K562 (cell line): ENCODE results near the gene CSTF1. TPM values are rescaled to one million over a fixed set of nuclear protein-coding genes. Genes with fewer than 3 reads are reported as not detected.

ENCODE experiments used
- ATAC-seq: fragments of 200-7000 bp; cut with Tn5 transposase; 3 replicates; pipeline ENCODE4 v1.9.1; 2020; ENCODE audit warnings: moderate library complexity
- BruUV-seq: library from RNA; stranded (reverse); fragments of 400-500 nt; replicated peaks from 2 replicates; lab custom pipeline; 2021; lab: Mats Ljungman, UMichigan
- CTCF ChIA-PET: fragments of 300-600 bp; formaldehyde crosslinking; extraction: SDS; loops from one replicate; lab custom pipeline; 2021; ENCODE audit warnings: low intra/inter-chr PET ratio; lab: Yijun Ruan, JAX
- POLR2A ChIA-PET: fragments of 300-600, 350-650 bp; sonication (Branson Sonifier 250); formaldehyde crosslinking; extraction: SDS; loops from one replicate; lab custom pipeline; 2021; ENCODE audit warnings: antibody characterized with exemption, inconsistent platforms; lab: Yijun Ruan, JAX
- DNase-seq, 4 experiments: peaks; one replicate each; pipeline versions ENCODE4 v3.0.0 to v3.0.0-alpha.2; 2011 to 2018; ENCODE audit warnings: low spot score in 3 of 4, mixed read lengths in 3 of 4; ENCODE audit errors: extremely low read depth in 1 of 4
- FAIRE-seq: peaks from 2 replicates; lab custom pipeline; 2011; peaks lifted over from hg19 to GRCh38; lab: Jason Lieb, UNC
- H2AFZ ChIP-seq: 2 replicates; pipeline ENCODE4 v1.6.0; 2011; ENCODE audit warnings: low read depth, low read length, control low read depth, inconsistent platforms
- H3K27ac ChIP-seq: fragments of 200-600 bp; 3 replicates; pipeline ENCODE4 v1.8.0; 2011; ENCODE audit warnings: low read depth, mild to moderate bottlenecking, control low read depth, inconsistent platforms, low read length, moderate library complexity, mixed read lengths; ENCODE audit errors: extremely low read depth
- H3K27me3 ChIP-seq, 2 experiments: fragments of 300-600 bp in 1 of 2; 2 replicates in 1 of 2; 3 replicates in 1 of 2; pipeline versions ENCODE4 v1.6.0 to v1.8.0; 2011; ENCODE audit warnings: inconsistent platforms in 2 of 2, low read length in 2 of 2, mild to moderate bottlenecking in 1 of 2, mixed read lengths in 1 of 2, moderate library complexity in 1 of 2; ENCODE audit not compliant: control insufficient read depth in 2 of 2, insufficient read depth in 2 of 2
- H3K36me3 ChIP-seq: fragments of 300-600 bp; 3 replicates; pipeline ENCODE4 v1.8.0; 2011; ENCODE audit warnings: mild to moderate bottlenecking, low read length, inconsistent platforms; ENCODE audit not compliant: control insufficient read depth, insufficient read depth
- H3K4me1 ChIP-seq, 2 experiments: fragments of 200-600 bp in 1 of 2; replicated peaks in 1 of 2; 2 replicates in 1 of 2; 3 replicates in 1 of 2; pipeline versions ENCODE4 v1.5.1 to v1.8.0; 2011; ENCODE audit warnings: inconsistent platforms in 2 of 2, low read length in 2 of 2, mild to moderate bottlenecking in 1 of 2, mixed read lengths in 1 of 2, moderate library complexity in 1 of 2; ENCODE audit not compliant: control insufficient read depth in 2 of 2, insufficient read depth in 2 of 2
- H3K4me2 ChIP-seq: 2 replicates; pipeline ENCODE4 v1.6.1; 2011; ENCODE audit warnings: low read length, control low read depth, inconsistent platforms, mixed read lengths; ENCODE audit not compliant: insufficient read depth
- H3K4me3 ChIP-seq: fragments of 200-600 bp; sonication (generic), shearing (Covaris generic); 2 replicates; pipeline ENCODE4 v1.5.1; 2016; ENCODE audit warnings: control low read depth, inconsistent platforms
- H3K79me2 ChIP-seq: fragments of 200-600 bp; 3 replicates; pipeline ENCODE4 v1.8.0; 2011; ENCODE audit warnings: low read length, inconsistent platforms; ENCODE audit not compliant: control insufficient read depth, insufficient read depth
- H3K9ac ChIP-seq, 2 experiments: 2 replicates each; pipeline versions ENCODE4 v1.6.0 to v1.6.1; 2011; ENCODE audit warnings: low read depth in 2 of 2, low read length in 2 of 2, control low read depth in 1 of 2, inconsistent platforms in 1 of 2, mild to moderate bottlenecking in 1 of 2, mixed read lengths in 1 of 2; ENCODE audit not compliant: insufficient read depth in 1 of 2
- H3K9me1 ChIP-seq: one replicate; pipeline ENCODE4 v1.6.0; 2011; ENCODE audit warnings: inconsistent platforms, mild to moderate bottlenecking, low read length, moderate library complexity; ENCODE audit not compliant: control insufficient read depth, insufficient read depth
- H3K9me3 ChIP-seq: replicated peaks from 2 replicates; pipeline ENCODE4 v1.5.1; 2011; ENCODE audit warnings: low read depth, low read length, inconsistent platforms; ENCODE audit not compliant: control insufficient read depth, insufficient read depth
- H4K20me1 ChIP-seq: replicated peaks from 2 replicates; pipeline ENCODE4 v1.6.1; 2011; ENCODE audit warnings: low read length, inconsistent platforms, mixed read lengths; ENCODE audit not compliant: control insufficient read depth, insufficient read depth
- ARNT ChIP-seq, 2 experiments: fragments of 450-650 bp; IDR thresholded peaks; 2 replicates each; pipeline ENCODE4 v1.6.1; 2016; ENCODE audit warnings: mild to moderate bottlenecking in 1 of 2
- NFRKB ChIP-seq: fragments of 450-650 bp; IDR thresholded peaks from 2 replicates; pipeline ENCODE4 v1.6.1; 2016; ENCODE audit warnings: low read depth
- RCOR1 ChIP-seq, 2 experiments: IDR thresholded peaks; 2 replicates each; pipeline ENCODE4 v1.6.1; 2012; ENCODE audit warnings: low read depth in 2 of 2, low read length in 2 of 2, borderline replicate concordance in 1 of 2, improper control_type of control experiment in 1 of 2
- SMARCA5 ChIP-seq: fragments of 450-650 bp; IDR thresholded peaks from 2 replicates; pipeline ENCODE4 v1.6.1; 2016
- SNRNP70 ChIP-seq: fragments of 200-400 bp; formaldehyde crosslinking; optimal IDR thresholded peaks from 2 replicates; pipeline ENCODE3; 2017; ENCODE audit warnings: low read depth, low read length
- STAT5A ChIP-seq: IDR thresholded peaks from 2 replicates; pipeline ENCODE4 v1.6.1; 2012; ENCODE audit warnings: low read length, inconsistent platforms, borderline replicate concordance
- ZNF133 ChIP-seq: fragments of 250-450 bp; sonication (Bioruptor Pico); IDR thresholded peaks from 2 replicates; pipeline ENCODE4 v1.4.0; 2020; ENCODE audit warnings: mild to moderate bottlenecking
- ZNF740 ChIP-seq, 3 experiments: fragments of 200-800 bp in 1 of 3; sonication (Bioruptor generic) in 1 of 3; sonication (generic) in 1 of 3; formaldehyde crosslinking in 1 of 3; IDR thresholded peaks; 2 replicates each; pipeline versions ENCODE4 v1.6.1 to v1.8.0; 2016 to 2022; ENCODE audit warnings: mild to moderate bottlenecking in 2 of 3, missing compliant biosample characterization in 2 of 3, missing genetic modification characterization in 2 of 3, missing genetic modification reagents in 1 of 3
- WGBS: fragments of 100-300 bp; shearing (Covaris generic); methylation state at CpG from one replicate; pipeline ENCODE4 v1.1.6; 2016; ENCODE audit warnings: low coverage, mixed read lengths; ENCODE audit not compliant: insufficient coverage; ENCODE audit errors: missing lambda C conversion rate; 5-methylcytosine and 5-hydroxymethylcytosine counted together
- in situ Hi-C: fragments of 300-500 bp; cut with MboI; formaldehyde crosslinking; loops from 4 replicates; pipeline ENCODE4 v1.15.0; 2018; ENCODE audit warnings: inconsistent platforms, mixed read lengths
- intact Hi-C: fragments of 100-400 bp; cut with micrococcal nuclease; formaldehyde crosslinking; loops from 2 replicates; pipeline ENCODE4 v1.14.2; 2022
- polyA plus RNA-seq, 8 experiments: library from polyadenylated mRNA; depleted of rRNA in 4 of 8; stranded (reverse) in 5 of 8; unstranded in 3 of 8; fragments of >200 nt; fragmentation: Nextera tagmentation in 2 of 8; fragmentation: Illumina TruSeq in 1 of 8; extraction: Ambion mirVana in 2 of 8; extraction: Trizol in 1 of 8; gene quantifications; 2 replicates each; pipeline versions ENCODE4 v1.2.1 to v1.2.3, GENCODE V29; 2011 to 2014; ENCODE audit warnings: inconsistent platforms in 1 of 8, missing spikeins in 1 of 8
- total RNA-seq, 7 experiments: library from RNA; depleted of rRNA in 6 of 7; stranded (reverse); fragments of >200 nt in 6 of 7; fragmentation: Illumina TruSeq in 2 of 7; extraction: Trizol in 2 of 7; gene quantifications; 2 replicates each; pipeline versions ENCODE4 v1.2.1 to v1.2.3, GENCODE V29; 2011 to 2021; ENCODE audit warnings: low replicate concordance in 1 of 7
- TF ChIP-seq, protein P1 (sequence below), 2 experiments: fragments of 450-650 bp; IDR thresholded peaks; 2 replicates each; pipeline ENCODE4 v1.6.1; 2016
- TF ChIP-seq, protein P2 (sequence below), 2 experiments: IDR thresholded peaks in 1 of 2; conservative IDR thresholded peaks in 1 of 2; 2 replicates each; pipeline ENCODE4 v1.6.1; 2016; ENCODE audit warnings: low read depth in 2 of 2, mild to moderate bottlenecking in 1 of 2, missing compliant biosample characterization in 1 of 2, missing genetic modification characterization in 1 of 2, moderate library complexity in 1 of 2

CSTF1 gene
- total and polyA plus RNA-seq, 9 of the 15 experiments (the other 6 are each of a cell fraction or from before 2014, with no cell fraction given) = 30.8 to 110 (median 53.4) TPM

- TF ChIP-seq RCOR1 (IDR thresholded peaks at IDR 0.05; ENCODE audit: borderline replicate concordance in 1 of 2, low read depth in 2 of 2, low read length in 2 of 2) = no peak
Observed at GRCh38 chr20:56417911-56418310, 25.5 kb downstream of the CSTF1 start (continued).

DNA sequence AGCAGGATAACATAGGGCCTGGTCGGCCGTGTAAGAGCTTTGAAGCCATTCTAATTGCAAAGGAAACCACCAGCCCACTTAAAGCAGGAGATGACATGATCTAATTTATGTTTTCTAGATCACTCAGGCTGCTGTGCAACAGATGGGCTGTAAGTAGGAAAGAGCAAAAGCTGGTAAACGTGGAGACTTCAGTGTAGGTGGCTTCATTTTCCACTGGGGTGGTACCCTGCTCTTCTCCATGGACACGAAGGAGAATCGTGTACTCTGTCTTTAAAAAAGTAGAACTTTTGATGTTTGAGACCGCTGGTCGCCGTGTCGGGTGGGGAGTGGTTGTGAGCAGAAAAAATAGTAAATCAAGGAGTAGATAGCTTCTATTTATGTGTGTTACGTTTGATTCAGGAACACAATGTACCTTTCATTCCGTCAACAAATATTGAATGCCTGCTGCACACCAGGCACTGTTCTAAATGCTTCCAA is 26.0 kb downstream of the CSTF1 start:
- no peaks in the 10 kb centered on the region for H3K9me3 ChIP-seq
- no peaks in the 10 kb centered on the region for H3K27me3 ChIP-seq
- peak in 1 of 4 experiments; percentile 49 for DNase-seq
- H3K36me3 ChIP-seq = peaks cover 71% of the 10 kb centered on the region
- H3K4me3 ChIP-seq = peak overlapping the region; percentile 77; the same call in 1 of the 2 replicates
- intact Hi-C loops (no loop called here), in situ Hi-C loops (no loop called here)
- H3K4me2 ChIP-seq = peak overlapping the region; percentile 78
- no peaks in the 10 kb centered on the region; the same call in 1 of the 2 replicates for H4K20me1 ChIP-seq
- peak overlapping the region; percentile 56 to 77; a peak in 3 of 4 replicates for H3K9ac ChIP-seq
- no TSS peak for BruUV-seq
- H3K4me1 ChIP-seq = peaks cover 27 to 77% of the 10 kb centered on the region in 2 experiments
- H3K79me2 ChIP-seq = peaks cover 100% of the 10 kb centered on the region
- ChIA-PET CTCF (no interaction called here), POLR2A (interaction anchor here (0.9 to 1.9 kb wide), 11 partner anchors 8 to 66 kb away, joined by 3 to 9 read pairs (median 4); partner anchors contain the start of genes AURKA, CSTF1 and RTF2)
- no peaks in the 10 kb centered on the region for H3K9me1 ChIP-seq
- WGBS = 7% methylated on average over 11 of the region's 11 CpGs
- H3K27ac ChIP-seq = peak overlapping the region; percentile 85
- peak; percentile 14 for ATAC-seq
- no peak for FAIRE-seq
- H2AFZ ChIP-seq = no peak overlapping the region
- TF ChIP-seq STAT5A (no peak), ARNT (IDR thresholded peaks at IDR 0.05) (peak in 1 of 2 experiments; percentile 18; a peak in 1 of 4 replicates), SNRNP70 (no peak), ZNF740 (CRISPR knock-in tag; IDR thresholded peaks at IDR 0.05) (no peak), ZNF740 (tag; IDR thresholded peaks at IDR 0.05) (0 out of 4 replicates have a peak, but pooled peaks of 1 of the 2 experiments have one; percentile 39), NFRKB (0 out of 2 replicates have a peak, but pooled peaks have one; percentile 41), SMARCA5 (peak; percentile 31; the same call in 1 of the 2 replicates), ZNF133 (no peak)
- TF ChIP-seq, protein P1, sequence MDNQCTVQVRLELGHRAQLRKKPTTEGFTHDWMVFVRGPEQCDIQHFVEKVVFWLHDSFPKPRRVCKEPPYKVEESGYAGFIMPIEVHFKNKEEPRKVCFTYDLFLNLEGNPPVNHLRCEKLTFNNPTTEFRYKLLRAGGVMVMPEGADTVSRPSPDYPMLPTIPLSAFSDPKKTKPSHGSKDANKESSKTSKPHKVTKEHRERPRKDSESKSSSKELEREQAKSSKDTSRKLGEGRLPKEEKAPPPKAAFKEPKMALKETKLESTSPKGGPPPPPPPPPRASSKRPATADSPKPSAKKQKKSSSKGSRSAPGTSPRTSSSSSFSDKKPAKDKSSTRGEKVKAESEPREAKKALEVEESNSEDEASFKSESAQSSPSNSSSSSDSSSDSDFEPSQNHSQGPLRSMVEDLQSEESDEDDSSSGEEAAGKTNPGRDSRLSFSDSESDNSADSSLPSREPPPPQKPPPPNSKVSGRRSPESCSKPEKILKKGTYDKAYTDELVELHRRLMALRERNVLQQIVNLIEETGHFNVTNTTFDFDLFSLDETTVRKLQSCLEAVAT (IDR thresholded peaks at IDR 0.05) = no peak
- TF ChIP-seq, protein P2, sequence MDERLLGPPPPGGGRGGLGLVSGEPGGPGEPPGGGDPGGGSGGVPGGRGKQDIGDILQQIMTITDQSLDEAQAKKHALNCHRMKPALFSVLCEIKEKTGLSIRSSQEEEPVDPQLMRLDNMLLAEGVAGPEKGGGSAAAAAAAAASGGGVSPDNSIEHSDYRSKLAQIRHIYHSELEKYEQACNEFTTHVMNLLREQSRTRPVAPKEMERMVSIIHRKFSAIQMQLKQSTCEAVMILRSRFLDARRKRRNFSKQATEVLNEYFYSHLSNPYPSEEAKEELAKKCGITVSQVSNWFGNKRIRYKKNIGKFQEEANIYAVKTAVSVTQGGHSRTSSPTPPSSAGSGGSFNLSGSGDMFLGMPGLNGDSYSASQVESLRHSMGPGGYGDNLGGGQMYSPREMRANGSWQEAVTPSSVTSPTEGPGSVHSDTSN (CRISPR knock-in tag; IDR thresholded peaks at IDR 0.05; ENCODE audit: low read depth) = no peak
- TF ChIP-seq, protein P2 (tag; conservative IDR thresholded peaks at IDR 0.05; ENCODE audit: low read depth) = peak; percentile 83
